ENCODE data around the gene PPP4R4. TPM values are rescaled to one million over a fixed set of nuclear protein-coding genes. Genes with fewer than 3 reads are reported as not detected.
A peak's percentile ranks its signal among the peaks of the same experiment; 100 is the strongest.

The PPP4R4 gene
- total RNA-seq, 4 donors from 2014 or later, result 0.08 to 1.7 (median 0.48) TPM

GRCh38 chr14:94129758-94130414 is 44.2 kb upstream of the PPP4R4 start:
- TF ChIP-seq POLR2A (IDR thresholded peaks at IDR 0.05) (no peak), CTCF (IDR thresholded peaks at IDR 0.05) (no peak)
- Histone ChIP-seq H3K9me3 (no peaks in the 10 kb centered on the region), H3K27me3 (no peaks in the 10 kb centered on the region), H3K36me3 (peaks cover 0 to 10% (median 0%) of the 10 kb centered on the region in 3 donors), H3K27ac (peak overlapping the region; percentile 78 to 91 (median 89)), H3K4me1 (peaks cover 11 to 26% (median 17%) of the 10 kb centered on the region in 3 donors), H3K4me3 (peak overlapping the region; percentile 52 to 77 (median 60))
- intact Hi-C loops (cut with DNase I), result no loop called here
- no peak for DNase-seq
- WGBS, 2 donors, result 0% methylated on average over 11 of the region's 12 CpGs

GRCh38 chr14:94132285-94132887 is 41.7 kb upstream of the PPP4R4 start:
- no peaks in the 10 kb centered on the region for H3K27me3 ChIP-seq
- intact Hi-C loops (cut with DNase I), result no loop called here
- no peak for DNase-seq
- H3K9me3 ChIP-seq, result no peaks in the 10 kb centered on the region
- TF ChIP-seq POLR2A (IDR thresholded peaks at IDR 0.05) (no peak), CTCF (IDR thresholded peaks at IDR 0.05) (peak; percentile 63 to 77 (median 72))
- H3K27ac ChIP-seq, result no peak overlapping the region
- no peak overlapping the region for H3K4me3 ChIP-seq
- H3K36me3 ChIP-seq, result peaks cover 0 to 2% (median 0%) of the 10 kb centered on the region in 3 donors
- 41 to 44% methylated on average over 4 of the region's 4 CpGs for WGBS, 2 donors
- peaks cover 11 to 26% (median 17%) of the 10 kb centered on the region in 3 donors for H3K4me1 ChIP-seq

GRCh38 chr14:94135476-94135875 is 38.6 kb upstream of the PPP4R4 start:
- intact Hi-C loops (cut with DNase I), result loop anchor here (5.0 kb wide), 2 partner anchors 83 to 103 kb away; no protein-coding TSS in a partner anchor
- Histone ChIP-seq H3K27me3 (peaks cover 0 to 11% (median 0%) of the 10 kb centered on the region in 4 donors), H3K27ac (no peak overlapping the region), H3K4me1 (peaks cover 0 to under 1% (median 0%) of the 10 kb centered on the region in 3 donors), H3K4me3 (no peak overlapping the region), H3K36me3 (no peaks in the 10 kb centered on the region), H3K9me3 (no peaks in the 10 kb centered on the region)
- TF ChIP-seq CTCF (IDR thresholded peaks at IDR 0.05) (no peak), POLR2A (IDR thresholded peaks at IDR 0.05) (no peak)
- DNase-seq, result no peak
- 71 to 82% methylated on average over 4 of the region's 4 CpGs for WGBS, 2 donors

GRCh38 chr14:94136575-94137331 is 37.4 kb upstream of the PPP4R4 start:
- no peaks in the 10 kb centered on the region for H3K9me3 ChIP-seq
- TF ChIP-seq CTCF (IDR thresholded peaks at IDR 0.05), result peak; percentile 87 to 99 (median 97)
- TF ChIP-seq POLR2A (IDR thresholded peaks at IDR 0.05), result no peak
- H3K27me3 ChIP-seq, result peaks cover 0 to 11% (median 0%) of the 10 kb centered on the region in 4 donors
- no peak overlapping the region for H3K4me3 ChIP-seq
- H3K4me1 ChIP-seq, result no peaks in the 10 kb centered on the region
- H3K27ac ChIP-seq, result no peak overlapping the region
- DNase-seq, result peak; percentile 26
- intact Hi-C loops (cut with DNase I), result loop anchor here (5.0 kb wide), 2 partner anchors 84 to 104 kb away; no protein-coding TSS in a partner anchor
- no peaks in the 10 kb centered on the region for H3K36me3 ChIP-seq
- WGBS, 2 donors, result 32 to 37% methylated on average over 12 to 16 of the region's 18 CpGs
